Measurements from ENCODE around the gene AGER. TPM values are rescaled to one million over a fixed set of nuclear protein-coding genes. Genes with fewer than 3 reads are reported as not detected.

Gene AGER
- total and polyA plus RNA-seq, 9 of the 15 experiments (the other 6 are each of a cell fraction or from before 2014, with no cell fraction given): 1.2 to 11.5 (median 4.1) TPM

GRCh38 chr6:32176476-32177182 is 7.4 kb downstream of the AGER start (continued):
- TF ChIP-seq HEY1 (CRISPR knock-in tag; IDR thresholded peaks at IDR 0.05; ENCODE audit: borderline replicate concordance) (no peak), SNRNP70 (optimal IDR thresholded peaks at IDR 0.05; ENCODE audit: low read depth, low read length) (no peak), TCF7 (IDR thresholded peaks at IDR 0.05; ENCODE audit: borderline replicate concordance) (no peak), MAX (CRISPR knock-in tag; IDR thresholded peaks at IDR 0.05) (no peak), HMG20A (CRISPR knock-in tag; conservative IDR thresholded peaks at IDR 0.05) (no peak), TOE1 (IDR thresholded peaks at IDR 0.05; ENCODE audit: borderline replicate concordance) (no peak; the same call in none of the 2 replicates), TOE1 (CRISPR knock-in tag; IDR thresholded peaks at IDR 0.05; ENCODE audit: borderline replicate concordance, low read depth) (no peak), GATAD2B (IDR thresholded peaks at IDR 0.05; ENCODE audit: borderline replicate concordance) (no peak), ZEB2 (IDR thresholded peaks at IDR 0.05) (peak; percentile 51; the same call in 1 of the 2 replicates), TAF9B (IDR thresholded peaks at IDR 0.05; ENCODE audit: partially characterized antibody) (peak; percentile 42), MBD2 (IDR thresholded peaks at IDR 0.05; ENCODE audit: borderline replicate concordance, low read depth) (no peak), DMBX1 (CRISPR knock-in tag; IDR thresholded peaks at IDR 0.05; ENCODE audit: borderline replicate concordance) (no peak), SRSF7 (optimal IDR thresholded peaks at IDR 0.05; ENCODE audit: low read depth, low read length) (no peak), PRPF4 (IDR thresholded peaks at IDR 0.05; ENCODE audit: insufficient read depth, low read depth, low read length, poor library complexity, severe bottlenecking) (no peak), SMARCE1 (IDR thresholded peaks at IDR 0.05) (no peak; the same call in none of the 2 replicates), YBX1 (IDR thresholded peaks at IDR 0.05) (no peak; the same call in 1 of the 2 replicates), EHMT2 (IDR thresholded peaks at IDR 0.05) (peak; percentile 56; the same call in 1 of the 2 replicates), ATF7 (IDR thresholded peaks at IDR 0.05) (no peak), POU5F1 (IDR thresholded peaks at IDR 0.05; ENCODE audit: borderline replicate concordance, low read depth, low read length, partially characterized antibody) (no peak), CBX2 (IDR thresholded peaks at IDR 0.05; ENCODE audit: insufficient read depth, low read length, poor library complexity, severe bottlenecking) (no peak), ZNF583 (CRISPR knock-in tag; IDR thresholded peaks at IDR 0.05) (no peak)
- TF ChIP-seq, protein P1, sequence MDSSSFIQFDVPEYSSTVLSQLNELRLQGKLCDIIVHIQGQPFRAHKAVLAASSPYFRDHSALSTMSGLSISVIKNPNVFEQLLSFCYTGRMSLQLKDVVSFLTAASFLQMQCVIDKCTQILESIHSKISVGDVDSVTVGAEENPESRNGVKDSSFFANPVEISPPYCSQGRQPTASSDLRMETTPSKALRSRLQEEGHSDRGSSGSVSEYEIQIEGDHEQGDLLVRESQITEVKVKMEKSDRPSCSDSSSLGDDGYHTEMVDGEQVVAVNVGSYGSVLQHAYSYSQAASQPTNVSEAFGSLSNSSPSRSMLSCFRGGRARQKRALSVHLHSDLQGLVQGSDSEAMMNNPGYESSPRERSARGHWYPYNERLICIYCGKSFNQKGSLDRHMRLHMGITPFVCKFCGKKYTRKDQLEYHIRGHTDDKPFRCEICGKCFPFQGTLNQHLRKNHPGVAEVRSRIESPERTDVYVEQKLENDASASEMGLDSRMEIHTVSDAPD (CRISPR knock-in tag; IDR thresholded peaks at IDR 0.05): no peak
- TF ChIP-seq, protein P2, sequence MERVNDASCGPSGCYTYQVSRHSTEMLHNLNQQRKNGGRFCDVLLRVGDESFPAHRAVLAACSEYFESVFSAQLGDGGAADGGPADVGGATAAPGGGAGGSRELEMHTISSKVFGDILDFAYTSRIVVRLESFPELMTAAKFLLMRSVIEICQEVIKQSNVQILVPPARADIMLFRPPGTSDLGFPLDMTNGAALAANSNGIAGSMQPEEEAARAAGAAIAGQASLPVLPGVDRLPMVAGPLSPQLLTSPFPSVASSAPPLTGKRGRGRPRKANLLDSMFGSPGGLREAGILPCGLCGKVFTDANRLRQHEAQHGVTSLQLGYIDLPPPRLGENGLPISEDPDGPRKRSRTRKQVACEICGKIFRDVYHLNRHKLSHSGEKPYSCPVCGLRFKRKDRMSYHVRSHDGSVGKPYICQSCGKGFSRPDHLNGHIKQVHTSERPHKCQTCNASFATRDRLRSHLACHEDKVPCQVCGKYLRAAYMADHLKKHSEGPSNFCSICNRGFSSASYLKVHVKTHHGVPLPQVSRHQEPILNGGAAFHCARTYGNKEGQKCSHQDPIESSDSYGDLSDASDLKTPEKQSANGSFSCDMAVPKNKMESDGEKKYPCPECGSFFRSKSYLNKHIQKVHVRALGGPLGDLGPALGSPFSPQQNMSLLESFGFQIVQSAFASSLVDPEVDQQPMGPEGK (CRISPR knock-in tag; IDR thresholded peaks at IDR 0.05; ENCODE audit: borderline replicate concordance): no peak
